ENCODE data around the gene GNB4.
A peak's percentile ranks its signal among the peaks of the same experiment; 100 is the strongest.

GNB4 gene

GRCh38 chr3:179414804-179415203 is 36.5 kb downstream of the GNB4 start:
- no peak overlapping the region for H3K4me3 Mint-ChIP-seq
- no peaks in the 10 kb centered on the region for H3K9me3 Mint-ChIP-seq
- H3K4me1 Mint-ChIP-seq: no peaks in the 10 kb centered on the region

GRCh38 chr3:179410999-179411398 is 40.3 kb downstream of the GNB4 start:
- peaks cover 4% of the 10 kb centered on the region for H3K4me1 Mint-ChIP-seq
- H3K27me3 Mint-ChIP-seq: no peaks in the 10 kb centered on the region
- no peak overlapping the region for H3K4me3 Mint-ChIP-seq
- H3K9me3 Mint-ChIP-seq: no peaks in the 10 kb centered on the region
- no peak overlapping the region for H3K27ac Mint-ChIP-seq
- no peaks in the 10 kb centered on the region for H3K36me3 Mint-ChIP-seq

More at GRCh38 chr3:179414804-179415203, 36.5 kb downstream of the GNB4 start:
- no peaks in the 10 kb centered on the region for H3K27me3 Mint-ChIP-seq
- no peak overlapping the region for H3K27ac Mint-ChIP-seq
- H3K36me3 Mint-ChIP-seq: no peaks in the 10 kb centered on the region

- Mint-ChIP-seq H3K36me3 (no peaks in the 10 kb centered on the region), H3K27me3 (no peaks in the 10 kb centered on the region), H3K4me1 (peaks cover 5% of the 10 kb centered on the region), H3K4me3 (no peak overlapping the region), H3K27ac (no peak overlapping the region), H3K9me3 (no peaks in the 10 kb centered on the region)
These were observed 40.9 kb downstream of the GNB4 start for GRCh38 chr3:179410331-179410730.

- no peaks in the 10 kb centered on the region for H3K27me3 Mint-ChIP-seq
- peaks cover 5% of the 10 kb centered on the region for H3K4me1 Mint-ChIP-seq
- peaks cover 2% of the 10 kb centered on the region for H3K36me3 Mint-ChIP-seq
- H3K9me3 Mint-ChIP-seq: no peaks in the 10 kb centered on the region
- no peak overlapping the region for H3K27ac Mint-ChIP-seq
- no peak overlapping the region for H3K4me3 Mint-ChIP-seq
These were observed 47.0 kb downstream of the GNB4 start for GRCh38 chr3:179404307-179404706.

- Mint-ChIP-seq H3K9me3 (no peaks in the 10 kb centered on the region), H3K4me3 (no peak overlapping the region), H3K27ac (no peak overlapping the region), H3K4me1 (peaks cover 5% of the 10 kb centered on the region), H3K27me3 (no peaks in the 10 kb centered on the region), H3K36me3 (peaks cover 2% of the 10 kb centered on the region)
These were observed 48.3 kb downstream of the GNB4 start for GRCh38 chr3:179402963-179403362.

GRCh38 chr3:179401561-179401960 is 49.7 kb downstream of the GNB4 start:
- no peaks in the 10 kb centered on the region for H3K9me3 Mint-ChIP-seq

GRCh38 chr3:179398574-179399231 is 52.6 kb downstream of the GNB4 start:
- Mint-ChIP-seq H3K27me3 (no peaks in the 10 kb centered on the region), H3K4me3 (no peak overlapping the region), H3K4me1 (no peaks in the 10 kb centered on the region), H3K9me3 (no peaks in the 10 kb centered on the region), H3K27ac (no peak overlapping the region), H3K36me3 (peaks cover 9% of the 10 kb centered on the region)

More at GRCh38 chr3:179401561-179401960, 49.7 kb downstream of the GNB4 start:
- H3K4me1 Mint-ChIP-seq: peaks cover 5% of the 10 kb centered on the region
- no peak overlapping the region for H3K4me3 Mint-ChIP-seq
- no peak overlapping the region for H3K27ac Mint-ChIP-seq
- no peaks in the 10 kb centered on the region for H3K27me3 Mint-ChIP-seq
- H3K36me3 Mint-ChIP-seq: peaks cover 6% of the 10 kb centered on the region

GRCh38 chr3:179391906-179392305 is 59.4 kb downstream of the GNB4 start:
- H3K27ac Mint-ChIP-seq: no peak overlapping the region
- no peaks in the 10 kb centered on the region for H3K4me1 Mint-ChIP-seq
- H3K9me3 Mint-ChIP-seq: no peaks in the 10 kb centered on the region
- no peak overlapping the region for H3K4me3 Mint-ChIP-seq
- H3K36me3 Mint-ChIP-seq: peaks cover 24% of the 10 kb centered on the region
- H3K27me3 Mint-ChIP-seq: no peaks in the 10 kb centered on the region

GRCh38 chr3:179376474-179376873 is 74.8 kb downstream of the GNB4 start:
- H3K9me3 Mint-ChIP-seq: no peaks in the 10 kb centered on the region
- peaks cover 16% of the 10 kb centered on the region for H3K36me3 Mint-ChIP-seq
- no peak overlapping the region for H3K4me3 Mint-ChIP-seq
- no peaks in the 10 kb centered on the region for H3K27me3 Mint-ChIP-seq
- H3K4me1 Mint-ChIP-seq: no peaks in the 10 kb centered on the region
- H3K27ac Mint-ChIP-seq: no peak overlapping the region

GRCh38 chr3:179375091-179375999 is 75.9 kb downstream of the GNB4 start:
- H3K27me3 Mint-ChIP-seq: no peaks in the 10 kb centered on the region
- peaks cover 17% of the 10 kb centered on the region for H3K36me3 Mint-ChIP-seq
- H3K4me1 Mint-ChIP-seq: no peaks in the 10 kb centered on the region
- no peak overlapping the region for H3K27ac Mint-ChIP-seq
- H3K4me3 Mint-ChIP-seq: no peak overlapping the region
- H3K9me3 Mint-ChIP-seq: no peaks in the 10 kb centered on the region

- Mint-ChIP-seq H3K27me3 (no peaks in the 10 kb centered on the region), H3K4me1 (no peaks in the 10 kb centered on the region), H3K9me3 (no peaks in the 10 kb centered on the region), H3K27ac (no peak overlapping the region), H3K4me3 (no peak overlapping the region), H3K36me3 (peaks cover 12% of the 10 kb centered on the region)
These were observed 77.3 kb downstream of the GNB4 start for GRCh38 chr3:179373938-179374337.

- no peaks in the 10 kb centered on the region for H3K9me3 Mint-ChIP-seq
- H3K27ac Mint-ChIP-seq: no peak overlapping the region
- H3K36me3 Mint-ChIP-seq: peaks cover 17% of the 10 kb centered on the region
These were observed 81.6 kb downstream of the GNB4 start for GRCh38 chr3:179369621-179370020.

GRCh38 chr3:179363332-179363731 is 87.9 kb downstream of the GNB4 start:
- H3K4me1 Mint-ChIP-seq: no peaks in the 10 kb centered on the region
- H3K9me3 Mint-ChIP-seq: no peaks in the 10 kb centered on the region
- no peaks in the 10 kb centered on the region for H3K27me3 Mint-ChIP-seq
- H3K27ac Mint-ChIP-seq: no peak overlapping the region
- no peak overlapping the region for H3K4me3 Mint-ChIP-seq
- H3K36me3 Mint-ChIP-seq: peaks cover 19% of the 10 kb centered on the region

More at GRCh38 chr3:179369621-179370020, 81.6 kb downstream of the GNB4 start:
- no peaks in the 10 kb centered on the region for H3K4me1 Mint-ChIP-seq
- no peaks in the 10 kb centered on the region for H3K27me3 Mint-ChIP-seq
- no peak overlapping the region for H3K4me3 Mint-ChIP-seq

GRCh38 chr3:179355996-179356395 is 95.3 kb downstream of the GNB4 start:
- Mint-ChIP-seq H3K27me3 (no peaks in the 10 kb centered on the region), H3K4me1 (peaks cover 28% of the 10 kb centered on the region), H3K36me3 (peaks cover 30% of the 10 kb centered on the region), H3K27ac (no peak overlapping the region), H3K9me3 (no peaks in the 10 kb centered on the region), H3K4me3 (no peak overlapping the region)

GRCh38 chr3:179348325-179349013 is 102.8 kb downstream of the GNB4 start:
- H3K36me3 Mint-ChIP-seq: peaks cover 10% of the 10 kb centered on the region
- H3K4me3 Mint-ChIP-seq: peak overlapping the region; percentile 100
- H3K9me3 Mint-ChIP-seq: no peaks in the 10 kb centered on the region
- H3K27me3 Mint-ChIP-seq: no peaks in the 10 kb centered on the region
- H3K27ac Mint-ChIP-seq: peak overlapping the region; percentile 81
- H3K4me1 Mint-ChIP-seq: peaks cover 35% of the 10 kb centered on the region

Data from activated naive CD4-positive, alpha-beta T cell treated with anti-CD3 and anti-CD28 coated beads, Interleukin-2, amount 50 U/mL, for 24 hours (primary cell).